Activated T-helper 1 cell treated with anti-CD3 and anti-CD28 coated beads, Interleukin-2, amount 50 U/mL, for 16 hours (primary cell): ENCODE results near the gene CYP4B1.

Source experiments
- DNase-seq, 2 donors: peaks; one replicate each; pipeline ENCODE4 v3.0.0-alpha.2; 2020; ENCODE audit warnings: low read depth in 1 of 2, low spot score in 1 of 2

Gene CYP4B1

GRCh38 chr1:46793126-46793525 lies 5.7 kb upstream of the CYP4B1 start:
- no peak for DNase-seq

GRCh38 chr1:46797696-46798470 lies 963 bp upstream of the CYP4B1 start:
- DNase-seq, result no peak

- DNase-seq, result no peak
Observed at GRCh38 chr1:46800742-46801141, 1.9 kb downstream of the CYP4B1 start.

- DNase-seq, result no peak
Observed at GRCh38 chr1:46801323-46802055, 2.6 kb downstream of the CYP4B1 start.

DNA sequence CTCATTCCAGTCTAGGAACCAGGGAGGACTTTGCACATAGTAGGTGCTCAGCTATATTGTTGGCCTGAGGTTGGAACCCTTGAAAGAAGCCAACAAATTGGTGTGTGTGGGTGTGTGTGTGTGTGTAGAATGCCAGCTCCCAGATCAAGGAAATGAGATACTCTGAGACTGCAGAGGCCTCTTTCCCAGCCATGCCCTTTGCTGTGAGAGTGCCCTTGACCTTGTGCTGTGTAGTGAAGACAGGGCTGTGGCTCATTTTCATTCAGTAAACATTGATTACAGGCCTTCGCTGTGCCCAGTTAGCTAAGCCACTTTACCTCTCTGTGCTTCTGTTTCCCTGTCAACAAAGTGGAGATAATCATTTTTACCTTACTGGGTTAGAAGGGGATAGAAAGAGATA lies 3.2 kb downstream of the CYP4B1 start:
- no peak for DNase-seq

DNA sequence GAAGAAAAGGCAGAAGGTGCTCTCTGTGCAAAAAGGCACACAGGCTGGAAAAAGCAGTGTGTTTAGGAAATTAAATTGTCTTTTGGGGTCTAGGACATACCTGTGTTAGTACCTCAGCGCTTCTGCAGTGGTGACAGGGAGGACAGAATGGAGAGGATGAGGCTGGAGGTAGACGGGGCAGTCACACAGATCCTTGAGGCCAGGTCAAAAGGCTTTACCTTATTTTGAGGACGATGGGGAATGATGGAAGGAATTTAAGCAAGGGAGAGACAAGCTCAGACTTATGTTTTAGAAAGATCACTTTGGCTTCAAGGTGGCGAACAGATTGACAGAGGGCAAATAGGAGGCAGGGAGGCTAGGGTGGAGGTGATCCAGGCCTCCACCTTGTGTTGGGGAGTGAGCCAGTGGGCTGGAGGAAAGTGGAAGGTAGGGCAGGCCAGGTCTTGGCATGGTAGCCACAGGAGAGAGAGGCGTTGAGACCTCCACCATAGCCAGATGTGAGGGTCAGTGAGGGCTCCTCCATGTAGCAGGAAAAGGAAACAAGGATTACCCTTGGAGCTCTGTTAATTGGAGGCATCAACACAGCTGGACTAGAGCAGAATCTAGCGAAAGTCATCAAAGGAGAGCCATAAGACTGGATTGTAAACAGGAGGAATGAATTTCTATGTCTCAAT lies 4.2 kb downstream of the CYP4B1 start:
- no peak for DNase-seq

DNA sequence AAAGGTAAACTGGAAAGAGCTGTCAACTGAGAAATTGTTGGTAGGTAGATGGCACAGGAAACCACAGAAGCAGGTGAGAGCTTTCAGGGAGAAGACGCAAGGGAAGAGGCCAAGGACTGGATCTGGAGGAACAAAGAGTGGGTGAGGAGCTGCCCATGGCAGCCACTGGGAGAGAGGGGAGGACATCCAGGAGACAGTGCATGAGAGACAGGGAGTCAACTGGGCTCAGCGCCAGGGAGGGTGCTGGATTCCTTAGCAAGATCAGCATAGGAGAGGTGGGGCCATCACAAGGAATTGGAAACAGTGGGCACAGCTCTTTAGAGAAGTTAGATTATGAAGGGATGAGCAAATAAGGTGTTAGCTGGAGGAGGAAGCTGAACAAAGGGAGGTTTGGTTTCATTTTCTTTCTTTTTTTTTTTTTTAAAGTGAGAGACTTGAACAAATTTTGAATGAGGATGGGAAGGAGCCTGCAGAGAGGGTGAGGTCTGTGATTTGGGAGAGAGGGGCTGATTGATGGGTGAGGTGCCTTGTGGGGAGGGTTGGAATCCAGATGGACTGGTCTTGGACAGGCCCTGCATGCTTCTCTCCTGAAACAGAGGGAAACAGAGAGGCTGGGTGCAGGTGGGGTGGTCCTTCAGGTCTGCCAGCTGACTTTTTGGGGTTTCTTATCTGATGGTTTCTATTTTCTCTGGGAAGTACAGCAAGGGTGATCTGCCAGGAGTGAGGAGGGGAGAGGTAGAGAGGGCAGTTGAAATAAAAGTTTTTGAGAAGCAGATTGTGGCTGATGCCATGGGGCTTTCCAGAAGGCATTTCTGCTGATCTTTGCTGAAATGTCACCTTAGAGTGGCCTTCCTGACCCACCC lies 5.4 kb downstream of the CYP4B1 start:
- DNase-seq, result no peak

GRCh38 chr1:46804926-46805325 lies 6.1 kb downstream of the CYP4B1 start:
- DNase-seq, result no peak

DNA sequence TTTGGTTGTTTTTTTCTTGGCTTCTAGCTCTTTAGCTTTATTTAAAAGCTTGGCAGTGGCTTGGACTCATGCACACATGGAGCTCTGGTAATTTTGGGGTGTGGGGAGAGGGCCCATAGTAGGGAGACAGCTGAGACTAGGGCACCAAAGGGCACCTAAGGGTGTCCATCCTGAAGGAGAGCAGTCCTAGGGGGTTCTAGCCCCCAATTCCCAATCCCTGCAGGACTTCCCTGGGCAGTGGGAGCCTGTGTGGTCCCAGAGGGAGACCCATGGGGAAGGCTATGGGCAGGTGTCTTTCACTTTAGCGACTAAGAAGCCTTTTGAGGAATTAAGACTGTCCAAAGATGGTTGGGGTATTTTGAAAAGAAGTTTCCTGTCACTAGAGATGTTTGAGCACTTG lies 6.9 kb downstream of the CYP4B1 start:
- DNase-seq, result no peak

DNA sequence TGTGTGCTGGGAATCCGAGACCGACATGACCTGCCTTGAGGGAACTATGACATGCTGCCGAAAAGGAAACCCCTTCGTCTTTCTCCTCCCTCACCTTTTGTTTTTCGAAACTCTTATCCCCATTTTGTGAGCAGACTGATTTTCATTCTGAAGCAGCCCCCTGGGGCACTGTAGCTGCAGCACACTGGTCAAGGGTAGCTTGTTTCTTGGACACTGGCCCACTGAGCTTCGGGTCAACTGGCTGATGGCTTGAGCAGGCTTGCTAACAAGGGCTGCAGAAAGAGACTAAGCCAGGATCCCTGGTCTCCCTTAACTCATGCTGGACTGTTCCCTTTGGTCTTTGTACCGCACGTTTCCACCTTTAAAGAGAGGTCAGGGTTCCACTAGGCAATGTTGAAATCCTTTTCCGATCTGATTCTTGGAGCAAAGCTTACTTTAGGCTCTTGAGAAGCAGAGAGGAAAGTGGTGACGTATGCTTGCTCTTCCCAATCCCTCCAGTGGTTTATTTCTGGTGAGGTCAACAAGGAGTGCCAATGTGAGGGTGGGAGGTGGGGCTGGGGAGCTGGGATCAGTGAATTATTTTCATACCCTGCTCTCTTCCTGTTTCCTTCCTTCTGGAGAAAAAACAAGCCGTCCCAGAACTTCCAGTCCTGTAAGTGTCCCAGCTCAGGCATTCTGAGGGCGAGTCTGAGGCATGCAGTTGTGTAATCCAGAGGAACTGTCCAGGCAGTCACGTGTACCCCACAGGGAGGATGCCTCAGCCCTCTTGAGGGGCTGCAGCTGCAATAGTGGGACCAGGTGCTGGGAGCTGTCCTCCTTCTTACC lies 7.6 kb downstream of the CYP4B1 start:
- DNase-seq, result no peak

GRCh38 chr1:46807046-46807972 lies 8.5 kb downstream of the CYP4B1 start:
- no peak for DNase-seq

GRCh38 chr1:46809071-46809470 lies 10.2 kb downstream of the CYP4B1 start:
- no peak for DNase-seq

GRCh38 chr1:46809904-46810303 lies 11.1 kb downstream of the CYP4B1 start:
- no peak for DNase-seq

DNA sequence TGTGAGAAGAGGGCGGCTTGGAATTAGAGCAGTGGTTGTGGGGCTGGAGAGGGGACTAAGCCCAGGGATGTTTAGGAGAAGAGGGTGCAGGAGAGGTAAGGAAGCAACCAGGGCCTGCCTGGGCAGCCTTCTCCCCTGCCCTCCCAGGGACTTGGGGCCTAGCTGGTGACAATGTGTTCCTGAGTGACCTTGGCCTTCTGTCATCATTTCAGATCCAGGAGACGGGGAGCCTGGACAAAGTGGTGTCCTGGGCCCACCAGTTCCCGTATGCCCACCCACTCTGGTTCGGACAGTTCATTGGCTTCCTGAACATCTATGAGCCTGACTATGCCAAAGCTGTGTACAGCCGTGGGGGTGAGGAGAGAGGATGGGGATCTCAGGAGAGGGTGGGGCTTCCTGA lies 11.8 kb downstream of the CYP4B1 start:
- DNase-seq, result no peak

DNA sequence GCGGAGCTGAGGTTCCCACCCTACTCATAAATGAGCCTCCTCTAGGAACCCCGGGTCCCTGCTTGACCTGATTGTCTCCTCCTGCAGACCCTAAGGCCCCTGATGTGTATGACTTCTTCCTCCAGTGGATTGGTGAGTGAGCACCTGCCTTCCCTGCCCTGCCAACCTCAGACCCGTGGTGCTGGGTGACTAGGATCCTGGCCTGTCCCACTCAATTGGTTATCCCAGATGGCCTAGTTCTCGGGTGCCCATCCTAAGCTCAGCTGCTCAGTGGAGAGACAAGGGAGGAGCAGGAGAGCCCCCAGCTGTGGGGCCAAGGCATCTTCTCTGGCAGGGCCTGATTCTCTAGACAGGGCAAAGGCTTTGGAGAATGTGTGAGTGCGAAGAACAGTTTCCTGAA lies 12.2 kb downstream of the CYP4B1 start:
- no peak for DNase-seq

DNA sequence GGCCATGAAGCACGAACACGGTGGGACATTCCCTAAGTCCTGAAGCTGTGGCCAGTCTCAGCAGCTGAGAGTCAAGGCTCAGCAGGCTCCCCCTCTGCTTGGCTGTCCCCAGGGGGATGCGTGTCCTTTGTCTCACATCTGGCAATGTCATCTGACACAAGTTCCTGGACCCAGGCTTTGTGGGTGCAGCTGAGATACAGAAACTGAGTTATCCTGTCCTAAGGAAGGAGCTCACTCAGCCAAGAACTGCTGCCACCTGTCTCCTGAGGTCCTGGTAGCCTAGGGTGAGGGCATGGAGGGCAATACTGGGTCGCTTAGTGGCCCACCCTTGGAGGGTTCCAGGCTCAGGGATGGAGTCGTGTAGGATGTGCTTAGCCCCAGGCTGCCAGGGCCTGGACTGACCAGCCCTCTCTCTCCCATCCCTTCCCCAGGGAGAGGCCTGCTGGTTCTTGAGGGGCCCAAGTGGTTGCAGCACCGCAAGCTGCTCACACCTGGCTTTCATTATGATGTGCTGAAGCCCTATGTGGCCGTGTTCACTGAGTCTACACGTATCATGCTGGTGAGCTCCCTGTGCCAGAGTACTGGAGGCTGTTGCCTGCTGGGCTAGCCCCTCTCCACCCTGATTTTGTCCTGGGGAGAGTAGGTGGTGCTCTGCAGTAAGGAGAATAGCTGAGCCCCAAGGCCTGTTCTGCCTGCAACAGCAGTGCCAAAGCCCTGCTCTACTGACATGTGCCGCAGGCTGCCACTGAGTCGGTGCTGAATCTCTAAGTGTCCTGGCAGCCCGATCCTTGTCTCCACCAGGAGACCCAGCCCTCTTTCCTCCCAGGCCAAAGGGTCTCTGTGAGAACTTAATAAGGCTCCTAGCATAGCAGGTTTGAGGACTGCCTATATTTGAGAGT lies 13.5 kb downstream of the CYP4B1 start:
- no peak for DNase-seq

GRCh38 chr1:46812996-46813857 lies 14.4 kb downstream of the CYP4B1 start:
- no peak for DNase-seq
